Keratinocyte (primary cell): Measurements from ENCODE around the gene KCNIP3. TPM values are rescaled to one million over a fixed set of nuclear protein-coding genes. Genes with fewer than 3 reads are reported as not detected.

Source experiments
- DNase-seq: peaks from one replicate; pipeline ENCODE4 v3.0.0-alpha.2; 2011; ENCODE audit warnings: low read depth, missing footprints, low spot score
- FAIRE-seq: peaks from 2 replicates; lab custom pipeline; 2011; peaks lifted over from hg19 to GRCh38; lab: Jason Lieb, UNC
- H2AFZ ChIP-seq: 2 replicates; pipeline ENCODE4 v1.6.0; 2012; ENCODE audit warnings: low read length, control low read depth, inconsistent platforms; ENCODE audit not compliant: control insufficient read depth
- H3K27ac ChIP-seq: 2 replicates; pipeline ENCODE4 v1.5.1; 2011; ENCODE audit warnings: low read length; ENCODE audit not compliant: control insufficient read depth, insufficient read depth
- H3K27me3 ChIP-seq: 3 replicates; pipeline ENCODE4 v1.6.0; 2011; ENCODE audit warnings: low read length; ENCODE audit not compliant: control insufficient read depth, insufficient read depth; ENCODE audit errors: extremely low read depth
- H3K36me3 ChIP-seq, 2 experiments: 2 replicates in 1 of 2; 3 replicates in 1 of 2; pipeline ENCODE4 v1.5.1; 2011; ENCODE audit warnings: low read length in 2 of 2, mild to moderate bottlenecking in 1 of 2; ENCODE audit not compliant: control insufficient read depth in 2 of 2, insufficient read depth in 2 of 2; ENCODE audit errors: extremely low read depth in 1 of 2
- H3K4me1 ChIP-seq: 3 replicates; pipeline ENCODE4 v1.5.1; 2011; ENCODE audit warnings: low read length; ENCODE audit not compliant: control insufficient read depth, insufficient read depth; ENCODE audit errors: extremely low read depth
- H3K4me2 ChIP-seq: 3 replicates; pipeline ENCODE4 v1.6.0; 2011; ENCODE audit warnings: low read depth, low read length; ENCODE audit not compliant: control insufficient read depth, insufficient read depth; ENCODE audit errors: extremely low read depth
- H3K4me3 ChIP-seq, 3 experiments: fragments of 200-600 bp in 1 of 3; sonication (generic) in 1 of 3; 2 replicates in 2 of 3; 3 replicates in 1 of 3; pipeline ENCODE4 v1.5.1; 2011 to 2016; ENCODE audit warnings: low read length in 3 of 3, mild to moderate bottlenecking in 3 of 3, control low read depth in 2 of 3, inconsistent platforms in 1 of 3, low read depth in 1 of 3, mixed read lengths in 1 of 3, mixed run types in 1 of 3, moderate library complexity in 1 of 3; ENCODE audit not compliant: control insufficient read depth in 2 of 3, insufficient read depth in 2 of 3; ENCODE audit errors: extremely low read depth in 1 of 3
- H3K79me2 ChIP-seq: 2 replicates; pipeline ENCODE4 v1.6.0; 2012; ENCODE audit warnings: low read length; ENCODE audit not compliant: control insufficient read depth, insufficient read depth
- H3K9ac ChIP-seq: 3 replicates; pipeline ENCODE4 v1.6.0; 2011; ENCODE audit warnings: low read length; ENCODE audit not compliant: control insufficient read depth, insufficient read depth; ENCODE audit errors: extremely low read depth
- H3K9me1 ChIP-seq: 3 replicates; pipeline ENCODE4 v1.6.0; 2011; ENCODE audit warnings: low read length; ENCODE audit not compliant: control insufficient read depth, insufficient read depth; ENCODE audit errors: extremely low read depth
- H3K9me3 ChIP-seq: 2 replicates; pipeline ENCODE4 v1.5.1; 2012; ENCODE audit warnings: low read depth, low read length; ENCODE audit not compliant: control insufficient read depth
- H4K20me1 ChIP-seq: 3 replicates; pipeline ENCODE4 v1.6.0; 2011; ENCODE audit warnings: low read length; ENCODE audit not compliant: control insufficient read depth, insufficient read depth; ENCODE audit errors: extremely low read depth
- EZH2 ChIP-seq: IDR thresholded peaks from one replicate; pipeline ENCODE4 v1.6.1; 2012; ENCODE audit warnings: inconsistent platforms, mild to moderate bottlenecking, low read length, moderate library complexity
- dilution Hi-C: fragments of 300-500 bp; cut with MboI; formaldehyde crosslinking; loops from one replicate; pipeline ENCODE4 v1.7.0; 2020; ENCODE audit warnings: low sequenced_read_pairs; ENCODE audit not compliant: extremely low pct_ligation_motif_present
- polyA plus RNA-seq, 5 experiments: library from polyadenylated mRNA; depleted of rRNA in 3 of 5; stranded (reverse) in 3 of 5; stranded (forward) in 1 of 5; unstranded in 1 of 5; fragments of >200 nt; gene quantifications; 1 replicate in 1 of 5; 2 replicates in 3 of 5; 3 replicates in 1 of 5; pipeline versions ENCODE4 v1.2.1 to v1.2.3, GENCODE V29; 2011 to 2012; ENCODE audit warnings: missing spikeins in 2 of 5, low read depth in 1 of 5, low replicate concordance in 1 of 5
- TF ChIP-seq, protein P1 (sequence below), 3 experiments: IDR thresholded peaks in 1 of 3; conservative IDR thresholded peaks in 1 of 3; optimal IDR thresholded peaks in 1 of 3; 2 replicates in 2 of 3; 3 replicates in 1 of 3; pipeline versions ENCODE3 to v1.5.1; 2011; ENCODE audit warnings: low read length in 3 of 3, mild to moderate bottlenecking in 3 of 3, moderate library complexity in 2 of 3, control low read depth in 1 of 3, inconsistent platforms in 1 of 3; ENCODE audit not compliant: insufficient read depth in 2 of 3; ENCODE audit errors: extremely low read depth in 1 of 3

The KCNIP3 gene
- polyA plus RNA-seq, 1 donor (not counting 4 experiments of a cell fraction or from before 2014, with no cell fraction given), result 0.66 TPM

DNA sequence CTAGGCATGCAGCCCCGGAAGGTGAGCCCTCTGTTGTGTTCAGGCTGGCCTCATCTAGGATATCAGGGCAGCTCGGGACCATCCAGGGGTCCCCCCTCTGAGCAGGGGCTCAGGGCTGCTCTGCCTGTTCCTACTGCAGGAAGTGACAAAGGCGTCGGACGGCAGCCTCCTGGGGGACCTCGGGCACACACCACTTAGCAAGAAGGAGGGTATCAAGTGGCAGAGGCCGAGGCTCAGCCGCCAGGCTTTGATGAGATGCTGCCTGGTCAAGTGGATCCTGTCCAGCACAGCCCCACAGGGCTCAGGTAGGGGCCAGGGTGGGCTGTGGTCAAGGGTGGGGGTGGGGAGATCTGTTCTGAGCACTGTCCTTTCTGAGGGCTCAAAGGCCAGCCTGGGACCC is 13.1 kb downstream of the KCNIP3 start:
- no peaks in the 10 kb centered on the region for H4K20me1 ChIP-seq
- dilution Hi-C loops, result no loop called here
- FAIRE-seq (no peak), DNase-seq (no peak)
- H3K27me3 ChIP-seq, result peaks cover 64% of the 10 kb centered on the region
- H3K9ac ChIP-seq, result no peak overlapping the region
- no peaks in the 10 kb centered on the region for H3K36me3 ChIP-seq
- H3K4me2 ChIP-seq, result no peak overlapping the region
- H3K9me1 ChIP-seq, result no peaks in the 10 kb centered on the region
- no peak overlapping the region for H3K4me3 ChIP-seq
- TF ChIP-seq, protein P1, sequence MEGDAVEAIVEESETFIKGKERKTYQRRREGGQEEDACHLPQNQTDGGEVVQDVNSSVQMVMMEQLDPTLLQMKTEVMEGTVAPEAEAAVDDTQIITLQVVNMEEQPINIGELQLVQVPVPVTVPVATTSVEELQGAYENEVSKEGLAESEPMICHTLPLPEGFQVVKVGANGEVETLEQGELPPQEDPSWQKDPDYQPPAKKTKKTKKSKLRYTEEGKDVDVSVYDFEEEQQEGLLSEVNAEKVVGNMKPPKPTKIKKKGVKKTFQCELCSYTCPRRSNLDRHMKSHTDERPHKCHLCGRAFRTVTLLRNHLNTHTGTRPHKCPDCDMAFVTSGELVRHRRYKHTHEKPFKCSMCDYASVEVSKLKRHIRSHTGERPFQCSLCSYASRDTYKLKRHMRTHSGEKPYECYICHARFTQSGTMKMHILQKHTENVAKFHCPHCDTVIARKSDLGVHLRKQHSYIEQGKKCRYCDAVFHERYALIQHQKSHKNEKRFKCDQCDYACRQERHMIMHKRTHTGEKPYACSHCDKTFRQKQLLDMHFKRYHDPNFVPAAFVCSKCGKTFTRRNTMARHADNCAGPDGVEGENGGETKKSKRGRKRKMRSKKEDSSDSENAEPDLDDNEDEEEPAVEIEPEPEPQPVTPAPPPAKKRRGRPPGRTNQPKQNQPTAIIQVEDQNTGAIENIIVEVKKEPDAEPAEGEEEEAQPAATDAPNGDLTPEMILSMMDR (optimal IDR thresholded peaks at IDR 0.05 in 1 of 3, IDR thresholded peaks at IDR 0.05 in 1 of 3, conservative IDR thresholded peaks at IDR 0.05 in 1 of 3; ENCODE audit: extremely low read depth in 1 of 3, insufficient read depth in 2 of 3, low read length in 3 of 3), result no peak
- TF ChIP-seq EZH2, result no peak
- no peak overlapping the region for H3K27ac ChIP-seq
- H2AFZ ChIP-seq, result no peak overlapping the region
- H3K79me2 ChIP-seq, result no peaks in the 10 kb centered on the region
- peaks cover 22% of the 10 kb centered on the region for H3K4me1 ChIP-seq
- no peaks in the 10 kb centered on the region for H3K9me3 ChIP-seq

DNA sequence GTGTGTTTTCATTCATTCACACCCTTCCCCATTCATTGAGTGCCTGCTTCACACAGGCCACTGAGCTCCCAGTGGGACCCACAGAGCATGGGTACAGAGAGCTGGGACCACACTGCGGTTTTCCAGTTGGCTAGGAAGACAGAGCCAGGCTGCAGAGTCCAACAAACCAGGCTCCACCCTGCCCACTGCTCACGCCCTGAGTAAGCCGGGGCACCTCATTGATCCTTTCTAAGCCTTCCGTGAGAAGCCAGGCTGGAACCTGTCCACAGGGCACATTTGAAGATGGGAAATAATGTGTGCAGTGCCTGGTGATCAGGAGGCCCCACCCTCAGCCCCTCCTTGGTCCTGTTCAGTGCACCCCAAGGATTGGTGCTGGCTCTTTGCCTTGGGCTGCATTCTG is 13.5 kb downstream of the KCNIP3 start:
- H3K4me2 ChIP-seq, result peak overlapping the region; percentile 26
- dilution Hi-C loops, result no loop called here
- no peak overlapping the region for H3K27ac ChIP-seq
- peaks cover 60% of the 10 kb centered on the region for H3K27me3 ChIP-seq
- no peak overlapping the region for H3K9ac ChIP-seq
- TF ChIP-seq, protein P1 (optimal IDR thresholded peaks at IDR 0.05 in 1 of 3, IDR thresholded peaks at IDR 0.05 in 1 of 3, conservative IDR thresholded peaks at IDR 0.05 in 1 of 3; ENCODE audit: extremely low read depth in 1 of 3, insufficient read depth in 2 of 3, low read length in 3 of 3), result no peak
- no peak for TF ChIP-seq EZH2
- H3K9me1 ChIP-seq, result no peaks in the 10 kb centered on the region
- no peak overlapping the region for H2AFZ ChIP-seq
- no peak for DNase-seq
- no peaks in the 10 kb centered on the region for H4K20me1 ChIP-seq
- no peaks in the 10 kb centered on the region for H3K79me2 ChIP-seq
- no peaks in the 10 kb centered on the region for H3K36me3 ChIP-seq
- no peak for FAIRE-seq
- no peak overlapping the region for H3K4me3 ChIP-seq
- no peaks in the 10 kb centered on the region for H3K9me3 ChIP-seq
- H3K4me1 ChIP-seq, result peaks cover 23% of the 10 kb centered on the region
